Uterus (tissue), 2 donors: ENCODE results near the gene HSFX2.

ENCODE experiments used
- POLR2A ChIP-seq, 2 donors: fragments of 450-650 bp; IDR thresholded peaks; one replicate each; pipeline ENCODE4 v1.6.1; 2016; ENCODE audit warnings: antibody characterized with exemption in 2 of 2, mild to moderate bottlenecking in 1 of 2, moderate library complexity in 1 of 2
- TF ChIP-seq, protein P1 (sequence below), 4 experiments: fragments of 200-600 bp in 2 of 4; fragments of 450-650 bp in 2 of 4; sonication (generic) in 2 of 4; IDR thresholded peaks; one replicate each; pipeline ENCODE4 v1.5.1; 2016 to 2019; ENCODE audit warnings: antibody characterized with exemption in 4 of 4, mild to moderate bottlenecking in 2 of 4, moderate library complexity in 1 of 4

- no peak for TF ChIP-seq POLR2A (IDR thresholded peaks at IDR 0.05)
- TF ChIP-seq, protein P1, sequence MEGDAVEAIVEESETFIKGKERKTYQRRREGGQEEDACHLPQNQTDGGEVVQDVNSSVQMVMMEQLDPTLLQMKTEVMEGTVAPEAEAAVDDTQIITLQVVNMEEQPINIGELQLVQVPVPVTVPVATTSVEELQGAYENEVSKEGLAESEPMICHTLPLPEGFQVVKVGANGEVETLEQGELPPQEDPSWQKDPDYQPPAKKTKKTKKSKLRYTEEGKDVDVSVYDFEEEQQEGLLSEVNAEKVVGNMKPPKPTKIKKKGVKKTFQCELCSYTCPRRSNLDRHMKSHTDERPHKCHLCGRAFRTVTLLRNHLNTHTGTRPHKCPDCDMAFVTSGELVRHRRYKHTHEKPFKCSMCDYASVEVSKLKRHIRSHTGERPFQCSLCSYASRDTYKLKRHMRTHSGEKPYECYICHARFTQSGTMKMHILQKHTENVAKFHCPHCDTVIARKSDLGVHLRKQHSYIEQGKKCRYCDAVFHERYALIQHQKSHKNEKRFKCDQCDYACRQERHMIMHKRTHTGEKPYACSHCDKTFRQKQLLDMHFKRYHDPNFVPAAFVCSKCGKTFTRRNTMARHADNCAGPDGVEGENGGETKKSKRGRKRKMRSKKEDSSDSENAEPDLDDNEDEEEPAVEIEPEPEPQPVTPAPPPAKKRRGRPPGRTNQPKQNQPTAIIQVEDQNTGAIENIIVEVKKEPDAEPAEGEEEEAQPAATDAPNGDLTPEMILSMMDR (IDR thresholded peaks at IDR 0.05), result no peak
These were observed 26.3 kb downstream of the HSFX2 start for GRCh38 chrX:149568701-149569296.
